ENCODE measurements around the gene VSIR.

- TF ChIP-seq EP300 (IDR thresholded peaks at IDR 0.05; ENCODE audit: low read depth) (no peak), CTCF (IDR thresholded peaks at IDR 0.05) (no peak)
These were observed 21.9 kb upstream of the VSIR start for GRCh38 chr10:71795248-71795647.

Data from transverse colon (tissue), 3 donors.